ENCODE results near the gene IFNGR1. TPM values are rescaled to one million over a fixed set of nuclear protein-coding genes. Genes with fewer than 3 reads are reported as not detected.

IFNGR1 gene
- total RNA-seq: 100 to 1,000 TPM in 1 of 4 donors, 10 to 100 TPM in 3; 44.6 to 136 (median 75.6) TPM

DNA sequence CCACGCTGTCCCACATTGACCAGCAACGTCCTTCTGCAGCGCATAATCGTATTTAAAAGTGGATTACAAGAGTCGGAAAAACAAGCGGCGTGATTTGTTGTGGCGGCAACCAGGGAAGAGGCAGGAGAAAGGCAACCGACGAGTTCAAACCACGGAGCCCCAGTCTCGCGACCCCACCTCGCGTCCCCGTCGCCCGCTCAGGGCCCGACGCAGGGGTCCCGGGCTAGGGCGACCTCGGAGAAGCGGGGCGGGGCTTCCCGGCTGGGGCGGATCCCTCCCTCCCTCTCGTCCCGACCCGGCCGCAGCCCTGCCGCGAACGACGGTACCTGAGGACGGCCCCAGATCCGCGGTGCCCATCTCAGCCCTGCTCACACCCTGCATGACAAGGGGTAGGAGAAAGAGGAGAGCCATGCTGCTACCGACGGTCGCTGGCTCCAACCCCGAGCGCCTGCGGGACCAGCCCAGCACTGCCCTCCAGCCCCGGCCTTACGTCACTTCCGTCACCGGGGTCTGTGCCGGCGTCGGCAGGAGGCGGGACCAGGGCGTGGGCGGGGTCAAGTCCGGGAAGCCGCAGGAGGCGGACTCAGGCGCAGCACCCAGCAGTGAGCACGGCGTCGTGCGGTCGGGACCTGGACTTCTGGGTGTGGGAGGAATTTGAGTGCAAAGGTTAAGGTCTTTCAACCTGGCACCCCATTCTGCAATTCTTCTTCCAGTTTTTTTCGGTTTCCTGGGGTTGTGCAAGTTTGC lies at the start of gene IFNGR1:
Gene IFNGR1, minus strand, starts transcription at position 469 of the 747 bp plus-strand sequence. Its CDS starts 58 bp downstream, at position 411.
- Histone ChIP-seq H3K27me3 (no peaks in the 10 kb centered on the region), H3K36me3 (no peaks in the 10 kb centered on the region), H3K27ac (peak within 1 kb of the TSS; percentile 98 to 99 (median 99)), H3K9me3 (no peaks in the 10 kb centered on the region), H3K4me1 (peaks cover 0 to 45% (median 14%) of the 10 kb centered on the region in 4 donors), H3K4me3 (peak within 1 kb of the TSS; percentile 68 to 93 (median 84))
- DNase-seq: peak; percentile 98 to 99 (median 99)
- TF ChIP-seq, protein P1, sequence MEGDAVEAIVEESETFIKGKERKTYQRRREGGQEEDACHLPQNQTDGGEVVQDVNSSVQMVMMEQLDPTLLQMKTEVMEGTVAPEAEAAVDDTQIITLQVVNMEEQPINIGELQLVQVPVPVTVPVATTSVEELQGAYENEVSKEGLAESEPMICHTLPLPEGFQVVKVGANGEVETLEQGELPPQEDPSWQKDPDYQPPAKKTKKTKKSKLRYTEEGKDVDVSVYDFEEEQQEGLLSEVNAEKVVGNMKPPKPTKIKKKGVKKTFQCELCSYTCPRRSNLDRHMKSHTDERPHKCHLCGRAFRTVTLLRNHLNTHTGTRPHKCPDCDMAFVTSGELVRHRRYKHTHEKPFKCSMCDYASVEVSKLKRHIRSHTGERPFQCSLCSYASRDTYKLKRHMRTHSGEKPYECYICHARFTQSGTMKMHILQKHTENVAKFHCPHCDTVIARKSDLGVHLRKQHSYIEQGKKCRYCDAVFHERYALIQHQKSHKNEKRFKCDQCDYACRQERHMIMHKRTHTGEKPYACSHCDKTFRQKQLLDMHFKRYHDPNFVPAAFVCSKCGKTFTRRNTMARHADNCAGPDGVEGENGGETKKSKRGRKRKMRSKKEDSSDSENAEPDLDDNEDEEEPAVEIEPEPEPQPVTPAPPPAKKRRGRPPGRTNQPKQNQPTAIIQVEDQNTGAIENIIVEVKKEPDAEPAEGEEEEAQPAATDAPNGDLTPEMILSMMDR (IDR thresholded peaks at IDR 0.05): no peak
- peak; percentile 97 to 99 for TF ChIP-seq POLR2A (IDR thresholded peaks at IDR 0.05)

DNA sequence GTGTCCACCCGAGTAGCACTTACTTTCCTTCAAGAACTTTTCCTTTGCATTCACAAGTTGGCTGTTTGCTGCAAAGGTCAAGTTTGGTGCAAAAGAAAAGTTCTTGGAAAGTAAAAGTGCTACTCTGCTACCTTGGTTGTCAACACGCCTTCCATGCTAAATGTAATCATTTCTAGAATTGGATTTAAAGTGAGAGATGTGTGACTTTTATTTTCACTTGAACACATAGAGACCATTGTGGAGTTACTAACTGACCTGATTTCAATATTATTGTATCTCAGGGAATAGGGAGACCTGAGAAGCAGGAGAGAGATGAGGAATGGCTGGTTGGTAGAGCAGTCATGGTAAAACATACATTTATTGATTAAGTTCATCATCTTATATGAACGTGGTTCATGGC lies 49.7 kb upstream of the IFNGR1 start:
- Histone ChIP-seq H3K4me1 (no peaks in the 10 kb centered on the region), H3K27me3 (no peaks in the 10 kb centered on the region), H3K9me3 (no peaks in the 10 kb centered on the region), H3K4me3 (no peak overlapping the region), H3K27ac (no peak overlapping the region), H3K36me3 (no peaks in the 10 kb centered on the region)
- DNase-seq: no peak
- TF ChIP-seq POLR2A (IDR thresholded peaks at IDR 0.05): no peak
- TF ChIP-seq, protein P1 (IDR thresholded peaks at IDR 0.05): no peak

DNA sequence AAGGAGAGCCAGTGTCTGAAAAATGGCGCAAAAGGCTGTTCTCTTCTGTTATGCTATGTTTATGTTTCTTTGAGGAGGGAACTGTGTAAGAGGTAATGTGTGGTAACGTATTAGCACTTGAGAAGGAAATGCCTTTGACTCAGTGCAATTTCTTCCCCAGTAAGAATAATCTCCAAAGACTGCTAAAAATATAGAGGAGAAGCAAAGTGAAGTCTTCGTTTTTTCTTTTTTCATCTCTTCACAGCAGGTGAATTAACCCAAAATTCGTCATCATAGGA lies 47.1 kb upstream of the IFNGR1 start:
- Histone ChIP-seq H3K27ac (no peak overlapping the region), H3K36me3 (no peaks in the 10 kb centered on the region), H3K4me3 (no peak overlapping the region), H3K9me3 (no peaks in the 10 kb centered on the region), H3K27me3 (no peaks in the 10 kb centered on the region), H3K4me1 (peaks cover 0 to 3% (median 0%) of the 10 kb centered on the region in 4 donors)
- TF ChIP-seq, protein P1 (IDR thresholded peaks at IDR 0.05): no peak
- TF ChIP-seq POLR2A (IDR thresholded peaks at IDR 0.05): no peak
- no peak for DNase-seq

DNA sequence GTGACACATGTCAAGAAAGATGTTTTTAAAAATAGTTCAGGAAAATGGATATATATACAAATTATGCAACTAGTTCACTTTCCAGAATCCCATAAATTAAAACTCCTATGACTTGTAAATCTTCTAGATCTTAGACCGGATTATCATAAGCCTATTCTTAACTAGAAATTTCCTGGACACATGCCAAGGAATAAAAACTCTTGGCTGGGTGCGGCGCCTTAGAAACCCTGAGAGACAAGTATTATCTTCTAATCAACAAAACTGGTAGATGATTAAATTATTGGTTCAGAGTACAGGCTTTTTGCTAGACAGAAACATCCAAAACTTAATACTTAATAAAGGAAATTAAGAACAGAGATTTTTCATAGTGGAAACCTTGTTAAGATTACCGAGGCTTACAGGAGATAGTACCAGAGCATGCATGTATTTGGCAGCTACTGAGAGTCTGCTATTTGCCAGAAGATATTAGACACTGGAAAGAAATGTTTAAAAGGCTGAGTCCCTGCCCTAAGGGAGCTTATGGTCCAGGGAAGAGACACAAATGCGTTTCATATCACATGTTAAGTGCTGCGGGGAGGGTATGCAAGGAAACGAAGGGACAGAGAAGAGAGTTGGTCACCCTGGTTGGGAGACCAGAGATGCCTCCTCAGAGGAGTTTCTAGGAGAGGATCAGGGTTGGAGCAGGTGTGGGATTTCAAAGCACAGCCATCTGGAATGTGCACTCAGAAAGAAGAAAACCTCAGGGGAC lies 46.5 kb upstream of the IFNGR1 start:
- no peaks in the 10 kb centered on the region for H3K9me3 ChIP-seq
- peaks cover 0 to 6% (median 0%) of the 10 kb centered on the region in 4 donors for H3K4me1 ChIP-seq
- no peaks in the 10 kb centered on the region for H3K36me3 ChIP-seq
- TF ChIP-seq POLR2A (IDR thresholded peaks at IDR 0.05): no peak
- TF ChIP-seq, protein P1 (IDR thresholded peaks at IDR 0.05): no peak
- H3K27ac ChIP-seq: no peak overlapping the region
- no peaks in the 10 kb centered on the region for H3K27me3 ChIP-seq
- no peak overlapping the region for H3K4me3 ChIP-seq
- no peak for DNase-seq

DNA sequence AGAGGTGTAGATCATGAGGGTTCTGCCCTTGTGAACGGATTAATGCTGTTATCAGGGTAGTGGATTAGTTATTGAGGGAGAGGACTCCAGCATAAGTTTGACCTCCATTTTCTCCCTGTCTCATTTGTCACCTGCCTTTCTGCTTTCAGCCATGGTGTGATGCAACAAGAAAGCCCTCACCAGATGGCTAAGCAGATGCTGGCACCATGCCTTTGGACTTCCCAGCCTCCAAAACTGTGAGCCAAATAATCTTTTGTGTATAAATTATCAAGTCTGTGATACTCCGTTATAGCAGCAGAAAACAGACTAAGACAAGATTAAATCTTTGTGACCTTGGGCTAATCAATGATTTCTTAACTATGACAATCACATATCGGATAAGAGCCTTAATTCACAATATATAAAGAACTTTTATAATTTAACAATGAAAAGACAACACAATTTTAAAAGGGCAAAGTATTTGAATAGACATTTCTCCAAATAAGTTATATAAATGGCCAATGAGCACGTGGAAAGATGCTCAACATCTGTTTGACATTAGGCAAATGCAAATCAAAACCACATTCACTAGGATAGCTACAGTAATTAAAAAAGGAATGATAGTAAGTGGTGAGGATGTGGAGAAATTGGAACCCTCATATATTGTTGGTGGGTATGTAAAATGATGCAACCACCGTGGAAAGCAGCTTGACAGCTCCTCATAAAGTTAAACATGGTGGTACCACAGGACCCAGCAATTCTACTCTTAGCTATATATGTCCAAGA lies 45.3 kb upstream of the IFNGR1 start:
- DNase-seq: no peak
- no peaks in the 10 kb centered on the region for H3K27me3 ChIP-seq

More for the DNA sequence above, 45.3 kb upstream of the IFNGR1 start:
- Histone ChIP-seq H3K27ac (no peak overlapping the region), H3K36me3 (no peaks in the 10 kb centered on the region), H3K9me3 (no peaks in the 10 kb centered on the region), H3K4me3 (no peak overlapping the region), H3K4me1 (peaks cover 0 to 6% (median 2%) of the 10 kb centered on the region in 4 donors)
- TF ChIP-seq, protein P1 (IDR thresholded peaks at IDR 0.05): no peak
- TF ChIP-seq POLR2A (IDR thresholded peaks at IDR 0.05): no peak
